Astrocyte (in vitro differentiated cells and primary cell): ENCODE data around the gene HLA-DQA1.

Experiments used
- CTCF ChIP-seq: IDR thresholded peaks from 2 replicates; pipeline ENCODE4 v1.5.1; 2011; ENCODE audit warnings: low read depth, mild to moderate bottlenecking, inconsistent platforms, low read length, moderate library complexity; ENCODE audit not compliant: insufficient read depth
- EZH2 ChIP-seq: IDR thresholded peaks from 2 replicates; pipeline ENCODE4 v1.6.1; 2012; ENCODE audit warnings: mild to moderate bottlenecking, low read length, inconsistent platforms; ENCODE audit not compliant: insufficient read depth

GRCh38 chr6:32625137-32625536, 12.1 kb upstream of the HLA-DQA1 start:
- TF ChIP-seq CTCF (no peak), EZH2 (no peak)
